Body of pancreas (tissue), 4 donors: Measurements from ENCODE around the gene ESYT1.

Source experiments
- POLR2A ChIP-seq, 3 donors: fragments of 450-650 bp; IDR thresholded peaks; one replicate each; pipeline ENCODE4 v1.6.1; 2016; ENCODE audit warnings: antibody characterized with exemption in 3 of 3, mild to moderate bottlenecking in 2 of 3
- TF ChIP-seq, protein P1 (sequence below), 7 experiments: fragments of 450-650 bp in 4 of 7; fragments of 200-600 bp in 3 of 7; sonication (generic) in 3 of 7; IDR thresholded peaks; one replicate each; pipeline ENCODE4 v1.5.1; 2016 to 2019; ENCODE audit warnings: antibody characterized with exemption in 7 of 7

DNA sequence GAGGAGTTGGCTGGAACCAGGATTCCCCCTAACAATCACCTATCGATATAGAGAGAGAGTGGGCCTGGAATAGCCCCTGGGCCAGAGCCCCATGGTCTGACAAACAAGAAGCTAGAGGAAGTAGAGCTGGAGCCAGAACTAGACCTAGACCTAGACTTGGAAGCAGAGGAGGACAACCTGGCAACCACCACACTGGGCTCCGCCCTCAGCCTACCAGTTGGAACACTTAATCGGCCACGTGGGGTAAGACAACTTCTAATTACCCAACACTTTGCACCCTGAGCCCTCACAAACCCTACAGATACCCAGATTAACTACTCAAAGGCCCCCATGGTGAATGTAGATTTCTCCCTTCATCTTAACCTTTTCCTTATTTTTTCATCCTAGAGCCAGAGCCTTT, 28.3 kb upstream of the ESYT1 start:
- TF ChIP-seq, protein P1, sequence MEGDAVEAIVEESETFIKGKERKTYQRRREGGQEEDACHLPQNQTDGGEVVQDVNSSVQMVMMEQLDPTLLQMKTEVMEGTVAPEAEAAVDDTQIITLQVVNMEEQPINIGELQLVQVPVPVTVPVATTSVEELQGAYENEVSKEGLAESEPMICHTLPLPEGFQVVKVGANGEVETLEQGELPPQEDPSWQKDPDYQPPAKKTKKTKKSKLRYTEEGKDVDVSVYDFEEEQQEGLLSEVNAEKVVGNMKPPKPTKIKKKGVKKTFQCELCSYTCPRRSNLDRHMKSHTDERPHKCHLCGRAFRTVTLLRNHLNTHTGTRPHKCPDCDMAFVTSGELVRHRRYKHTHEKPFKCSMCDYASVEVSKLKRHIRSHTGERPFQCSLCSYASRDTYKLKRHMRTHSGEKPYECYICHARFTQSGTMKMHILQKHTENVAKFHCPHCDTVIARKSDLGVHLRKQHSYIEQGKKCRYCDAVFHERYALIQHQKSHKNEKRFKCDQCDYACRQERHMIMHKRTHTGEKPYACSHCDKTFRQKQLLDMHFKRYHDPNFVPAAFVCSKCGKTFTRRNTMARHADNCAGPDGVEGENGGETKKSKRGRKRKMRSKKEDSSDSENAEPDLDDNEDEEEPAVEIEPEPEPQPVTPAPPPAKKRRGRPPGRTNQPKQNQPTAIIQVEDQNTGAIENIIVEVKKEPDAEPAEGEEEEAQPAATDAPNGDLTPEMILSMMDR (IDR thresholded peaks at IDR 0.05), result no peak
- no peak for TF ChIP-seq POLR2A (IDR thresholded peaks at IDR 0.05)
